GM12891 (cell line): ENCODE results near the gene RGS3.

ENCODE experiments used
- DNase-seq: peaks from one replicate; pipeline ENCODE4 v3.0.0; 2011; ENCODE audit warnings: low spot score; ENCODE audit not compliant: insufficient read length
- FAIRE-seq: peaks from 2 replicates; lab custom pipeline; 2011; peaks lifted over from hg19 to GRCh38; lab: Jason Lieb, UNC
- PAX5 ChIP-seq: IDR thresholded peaks from 2 replicates; pipeline ENCODE4 v1.6.1; 2011; ENCODE audit warnings: low read length, moderate library complexity, mild to moderate bottlenecking; ENCODE audit not compliant: insufficient read depth, severe bottlenecking
- POLR2A ChIP-seq: IDR thresholded peaks from 2 replicates; pipeline ENCODE4 v1.6.1; 2011; ENCODE audit warnings: low read depth, low read length, control low read depth
- POLR2AphosphoS5 ChIP-seq: IDR thresholded peaks from 2 replicates; pipeline ENCODE4 v1.6.1; 2011; ENCODE audit warnings: low read depth, low read length, control low read depth
- POU2F2 ChIP-seq: IDR thresholded peaks from 2 replicates; pipeline ENCODE4 v1.6.1; 2011; ENCODE audit warnings: low read depth, mild to moderate bottlenecking, control low read depth, low read length, moderate library complexity
- SPI1 ChIP-seq: IDR thresholded peaks from 2 replicates; pipeline ENCODE4 v1.6.1; 2011; ENCODE audit warnings: low read depth, low read length, control low read depth
- TAF1 ChIP-seq: IDR thresholded peaks from 2 replicates; pipeline ENCODE4 v1.6.1; 2011; ENCODE audit warnings: low read depth, low read length, control low read depth

The RGS3 gene

DNA sequence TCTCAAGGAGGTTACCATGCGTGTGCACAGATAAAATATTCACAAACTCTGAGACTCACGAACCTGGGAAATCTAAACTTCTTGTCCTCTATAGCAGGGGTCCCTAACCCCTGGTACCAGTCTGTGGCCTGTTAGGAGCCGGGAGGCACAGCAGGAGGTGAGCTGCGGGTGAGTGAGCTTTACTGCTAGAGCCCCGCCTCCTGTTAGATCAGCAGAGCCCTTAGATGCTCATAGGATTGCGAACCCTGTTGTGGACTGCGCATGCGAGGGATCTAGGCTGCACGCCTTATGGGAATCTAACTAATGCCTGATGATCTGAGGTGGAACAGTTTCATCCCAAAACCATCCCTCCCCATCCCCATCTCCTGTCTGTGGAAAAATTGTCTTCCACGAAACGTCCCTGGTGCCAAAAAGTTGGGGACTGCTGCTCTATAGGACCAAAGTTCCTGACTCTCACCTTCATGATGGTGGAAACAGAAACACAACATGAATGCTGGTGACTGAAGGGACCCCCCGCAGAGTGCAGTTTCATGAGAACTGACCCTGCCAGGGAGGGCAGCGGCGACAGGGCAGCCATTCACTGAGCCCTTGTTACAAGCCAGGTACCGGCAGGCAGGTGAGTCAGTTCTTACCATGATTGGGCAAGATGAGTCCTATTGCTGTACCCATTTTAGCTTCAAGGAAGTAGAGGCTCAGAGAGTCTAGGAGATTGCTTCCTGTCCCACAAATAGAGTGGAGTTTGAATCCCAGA, 181.9 kb downstream of the RGS3 start:
- no peak for DNase-seq
- no peak for FAIRE-seq
- TF ChIP-seq POLR2A: no peak
- TF ChIP-seq SPI1: no peak
- no peak for TF ChIP-seq POLR2AphosphoS5
- TF ChIP-seq PAX5: no peak
- TF ChIP-seq TAF1: no peak
- no peak for TF ChIP-seq POU2F2

DNA sequence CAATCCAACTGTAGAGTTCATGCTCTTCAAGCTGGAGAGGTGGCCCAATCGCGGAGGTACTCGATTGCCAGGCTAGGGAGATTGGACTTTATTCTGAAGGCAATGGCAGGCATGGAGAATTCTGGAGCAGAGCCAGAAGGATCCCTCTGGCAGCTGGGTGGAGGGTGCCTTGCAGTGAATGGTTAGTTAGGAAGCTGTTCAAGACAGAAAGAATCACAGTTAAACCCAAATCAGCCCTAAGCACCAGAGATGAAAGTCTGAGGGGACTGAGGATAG, 182.4 kb downstream of the RGS3 start:
- no peak for FAIRE-seq
- TF ChIP-seq POLR2A: no peak
- TF ChIP-seq PAX5: no peak
- no peak for TF ChIP-seq POLR2AphosphoS5
- no peak for TF ChIP-seq SPI1
- no peak for TF ChIP-seq TAF1
- no peak for TF ChIP-seq POU2F2

DNA sequence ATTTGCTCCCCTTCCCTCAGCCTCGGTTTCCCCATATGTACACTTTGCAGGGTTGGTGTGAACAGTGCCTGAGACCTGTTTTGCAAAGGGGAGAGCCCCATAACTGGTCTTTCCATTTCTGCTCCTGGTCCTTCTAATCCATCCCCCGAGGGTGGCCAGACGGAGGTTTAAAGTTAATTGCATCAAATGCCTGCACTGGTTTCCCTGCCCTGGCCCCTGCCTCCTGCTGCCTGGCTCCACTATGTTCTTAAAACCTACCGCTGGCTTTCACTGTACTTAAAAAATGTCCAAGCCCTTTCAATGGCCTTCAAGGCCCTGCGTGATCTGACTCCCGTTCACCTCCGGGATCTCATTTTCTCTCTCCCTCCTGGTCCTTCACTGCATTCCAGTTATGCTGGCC, 183.0 kb downstream of the RGS3 start:
- TF ChIP-seq POU2F2 (no peak), POLR2AphosphoS5 (no peak), TAF1 (no peak), PAX5 (no peak), POLR2A (no peak), SPI1 (no peak)
- FAIRE-seq: no peak

More for the DNA sequence above, 182.4 kb downstream of the RGS3 start:
- no peak for DNase-seq

More for the DNA sequence above, 183.0 kb downstream of the RGS3 start:
- no peak for DNase-seq
